HepG2 (cell line): ENCODE measurements around the gene IRF2BPL. TPM values are rescaled to one million over a fixed set of nuclear protein-coding genes. Genes with fewer than 3 reads are reported as not detected.

Experiments
- DR1 ChIP-seq: sonication (generic); formaldehyde crosslinking; IDR thresholded peaks from 2 replicates; pipeline ENCODE4 v1.8.0; 2021; ENCODE audit warnings: mild to moderate bottlenecking, missing genetic modification reagents, inconsistent platforms
- FOSL1 ChIP-seq: sonication (generic); formaldehyde crosslinking; IDR thresholded peaks from 2 replicates; pipeline ENCODE4 v1.9.0; 2021; ENCODE audit warnings: missing genetic modification reagents, borderline replicate concordance
- FOXP1 ChIP-seq, 2 experiments: fragments of 450-650 bp in 1 of 2; IDR thresholded peaks; 2 replicates each; pipeline ENCODE4 v1.6.1; 2017 to 2018; ENCODE audit warnings: antibody characterized with exemption in 1 of 2
- GTF2F1 ChIP-seq: fragments of 150-350 bp; IDR thresholded peaks from 2 replicates; pipeline ENCODE4 v1.6.1; 2014; ENCODE audit warnings: low read length
- JUND ChIP-seq: sonication (generic); formaldehyde crosslinking; IDR thresholded peaks from 2 replicates; pipeline ENCODE4 v1.8.0; 2022; ENCODE audit warnings: mild to moderate bottlenecking, missing genetic modification reagents
- KLF11 ChIP-seq: IDR thresholded peaks from 2 replicates; pipeline ENCODE4 v1.6.1; 2016; ENCODE audit warnings: missing compliant biosample characterization
- NR2F2 ChIP-seq: IDR thresholded peaks from 2 replicates; pipeline ENCODE4 v1.6.1; 2012; ENCODE audit warnings: low read depth, inconsistent platforms, borderline replicate concordance
- ZBTB8A ChIP-seq: sonication (generic); formaldehyde crosslinking; IDR thresholded peaks from 2 replicates; pipeline ENCODE4 v1.4.0; 2020; ENCODE audit warnings: mild to moderate bottlenecking, low read depth, missing genetic modification reagents, borderline replicate concordance
- ZNF121 ChIP-seq: sonication (generic); formaldehyde crosslinking; IDR thresholded peaks from 2 replicates; pipeline ENCODE4 v1.5.0; 2020; ENCODE audit warnings: mild to moderate bottlenecking, missing genetic modification reagents
- ZNF672 ChIP-seq: sonication (generic); formaldehyde crosslinking; IDR thresholded peaks from 2 replicates; pipeline ENCODE4 v1.8.1; 2022; ENCODE audit warnings: missing genetic modification reagents
- ZNF709 ChIP-seq: sonication (generic); formaldehyde crosslinking; IDR thresholded peaks from 2 replicates; pipeline ENCODE4 v1.5.0; 2020; ENCODE audit warnings: mild to moderate bottlenecking, missing genetic modification reagents
- ZNF775 ChIP-seq: sonication (generic); formaldehyde crosslinking; IDR thresholded peaks from 2 replicates; pipeline ENCODE4 v1.4.0; 2020; ENCODE audit warnings: missing genetic modification reagents, mild to moderate bottlenecking, moderate library complexity, borderline replicate concordance
- ZNF782 ChIP-seq: sonication (generic); formaldehyde crosslinking; IDR thresholded peaks from 2 replicates; pipeline ENCODE4 v1.4.0; 2020; ENCODE audit warnings: missing genetic modification reagents, mild to moderate bottlenecking, borderline replicate concordance
- ZZZ3 ChIP-seq: sonication (generic); formaldehyde crosslinking; IDR thresholded peaks from 2 replicates; pipeline ENCODE4 v1.4.0; 2020; ENCODE audit warnings: missing genetic modification reagents, mild to moderate bottlenecking, borderline replicate concordance
- polyA plus RNA-seq, 8 experiments: library from polyadenylated mRNA; depleted of rRNA in 3 of 8; stranded (reverse) in 7 of 8; unstranded in 1 of 8; fragments of >200 nt; fragmentation: Illumina TruSeq in 4 of 8; extraction: Trizol in 4 of 8; gene quantifications; 2 replicates each; pipeline versions ENCODE4 v1.2.1 to v1.2.3, GENCODE V29; 2011 to 2016; ENCODE audit warnings: low read depth in 4 of 8, missing spikeins in 1 of 8, mixed read lengths in 1 of 8; ENCODE audit not compliant: insufficient read depth in 1 of 8
- total RNA-seq, 5 experiments: library from RNA; depleted of rRNA; stranded (reverse); fragments of >200 nt; fragmentation: Illumina TruSeq; extraction: Trizol; gene quantifications; 2 replicates each; pipeline ENCODE4 v1.2.3, GENCODE V29; 2016; ENCODE audit warnings: low read depth in 1 of 5
- TF ChIP-seq, protein P1 (sequence below): sonication (generic); formaldehyde crosslinking; IDR thresholded peaks from 2 replicates; pipeline ENCODE4 v1.5.1; 2020; ENCODE audit warnings: mild to moderate bottlenecking, moderate library complexity, missing genetic modification reagents
- TF ChIP-seq, protein P2 (sequence below): sonication (generic); formaldehyde crosslinking; IDR thresholded peaks from 2 replicates; pipeline ENCODE4 v1.4.0; 2020; ENCODE audit warnings: missing genetic modification reagents
- TF ChIP-seq, protein P3 (sequence below): sonication (generic); formaldehyde crosslinking; IDR thresholded peaks from 2 replicates; pipeline ENCODE4 v1.4.0; 2020; ENCODE audit warnings: missing genetic modification reagents
- TF ChIP-seq, protein P4 (sequence below): sonication (generic); formaldehyde crosslinking; IDR thresholded peaks from 2 replicates; pipeline ENCODE4 v1.4.0; 2020; ENCODE audit warnings: missing genetic modification reagents
- TF ChIP-seq, protein P5 (sequence below): sonication (generic); formaldehyde crosslinking; IDR thresholded peaks from 2 replicates; pipeline ENCODE4 v1.9.0; 2021; ENCODE audit warnings: missing genetic modification reagents, borderline replicate concordance

Gene IRF2BPL
- total and polyA plus RNA-seq, 2 of the 13 experiments (the other 11 are each of a cell fraction or from before 2014, with no cell fraction given): 6.6 to 8.4 TPM

DNA sequence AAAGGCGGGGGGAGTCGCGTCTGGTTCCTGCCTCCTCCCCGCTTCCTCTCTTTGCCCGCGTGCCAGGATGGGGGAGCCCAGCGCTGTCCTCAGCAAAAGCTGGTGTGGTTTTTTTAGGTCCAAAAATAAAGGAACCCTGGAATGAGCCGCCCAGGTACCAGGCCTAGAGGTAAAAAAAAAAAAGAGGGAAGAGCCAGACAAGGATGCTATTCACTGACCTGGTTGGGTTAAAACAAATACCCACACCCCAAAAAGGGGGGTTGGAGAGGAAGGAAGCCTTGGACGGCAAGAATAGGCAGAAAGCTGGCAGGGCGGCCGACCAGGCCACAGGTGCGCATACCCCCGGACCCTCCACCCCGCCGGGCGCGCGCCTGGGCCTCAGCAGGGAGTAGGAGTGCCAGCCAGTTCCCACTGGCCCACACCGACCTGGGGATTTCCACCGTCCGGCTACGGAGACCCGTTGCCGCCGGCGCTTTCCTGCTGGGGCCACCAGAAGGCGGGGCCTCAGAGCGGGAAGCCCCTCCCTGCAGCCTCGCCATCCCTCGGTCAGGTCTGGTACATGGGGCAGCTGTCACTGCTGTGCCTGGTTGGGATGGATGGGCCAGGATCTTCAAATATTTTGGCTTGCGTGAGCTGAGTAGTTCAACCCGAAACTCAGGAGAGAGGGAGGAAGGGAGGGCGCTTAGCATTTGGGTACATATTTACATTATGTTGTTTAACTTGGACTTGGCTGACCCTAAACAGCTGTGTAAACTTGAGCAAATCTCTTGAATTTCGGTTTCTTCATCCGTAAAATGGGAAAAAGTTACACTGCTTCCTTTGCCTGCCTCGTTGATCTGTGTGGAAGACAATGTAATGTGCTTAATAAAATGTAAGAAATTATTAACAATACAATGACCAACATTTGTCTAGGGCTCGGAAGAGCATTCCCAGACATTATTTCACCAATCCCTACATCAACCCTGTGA lies 5.4 kb upstream of the IRF2BPL start (continued):
- TF ChIP-seq, protein P1, sequence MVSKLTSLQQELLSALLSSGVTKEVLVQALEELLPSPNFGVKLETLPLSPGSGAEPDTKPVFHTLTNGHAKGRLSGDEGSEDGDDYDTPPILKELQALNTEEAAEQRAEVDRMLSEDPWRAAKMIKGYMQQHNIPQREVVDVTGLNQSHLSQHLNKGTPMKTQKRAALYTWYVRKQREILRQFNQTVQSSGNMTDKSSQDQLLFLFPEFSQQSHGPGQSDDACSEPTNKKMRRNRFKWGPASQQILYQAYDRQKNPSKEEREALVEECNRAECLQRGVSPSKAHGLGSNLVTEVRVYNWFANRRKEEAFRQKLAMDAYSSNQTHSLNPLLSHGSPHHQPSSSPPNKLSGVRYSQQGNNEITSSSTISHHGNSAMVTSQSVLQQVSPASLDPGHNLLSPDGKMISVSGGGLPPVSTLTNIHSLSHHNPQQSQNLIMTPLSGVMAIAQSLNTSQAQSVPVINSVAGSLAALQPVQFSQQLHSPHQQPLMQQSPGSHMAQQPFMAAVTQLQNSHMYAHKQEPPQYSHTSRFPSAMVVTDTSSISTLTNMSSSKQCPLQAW (CRISPR knock-in tag): 0 out of 2 replicates have a peak, but pooled peaks have one; percentile 27
- no peak for TF ChIP-seq ZZZ3 (CRISPR knock-in tag)
- TF ChIP-seq ZNF121 (CRISPR knock-in tag): peak; percentile 76
- TF ChIP-seq ZNF775 (CRISPR knock-in tag): no peak
- no peak for TF ChIP-seq ZNF672 (CRISPR knock-in tag)
- no peak for TF ChIP-seq GTF2F1
- TF ChIP-seq, protein P2, sequence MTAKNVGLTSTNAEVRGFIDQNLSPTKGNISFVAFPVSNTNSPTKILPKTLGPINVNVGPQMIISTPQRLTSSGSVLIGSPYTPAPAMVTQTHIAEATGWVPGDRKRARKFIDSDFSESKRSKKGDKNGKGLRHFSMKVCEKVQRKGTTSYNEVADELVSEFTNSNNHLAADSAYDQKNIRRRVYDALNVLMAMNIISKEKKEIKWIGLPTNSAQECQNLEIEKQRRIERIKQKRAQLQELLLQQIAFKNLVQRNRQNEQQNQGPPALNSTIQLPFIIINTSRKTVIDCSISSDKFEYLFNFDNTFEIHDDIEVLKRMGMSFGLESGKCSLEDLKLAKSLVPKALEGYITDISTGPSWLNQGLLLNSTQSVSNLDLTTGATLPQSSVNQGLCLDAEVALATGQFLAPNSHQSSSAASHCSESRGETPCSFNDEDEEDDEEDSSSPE (CRISPR knock-in tag): 0 out of 2 replicates have a peak, but pooled peaks have one; percentile 37
- TF ChIP-seq, protein P3, sequence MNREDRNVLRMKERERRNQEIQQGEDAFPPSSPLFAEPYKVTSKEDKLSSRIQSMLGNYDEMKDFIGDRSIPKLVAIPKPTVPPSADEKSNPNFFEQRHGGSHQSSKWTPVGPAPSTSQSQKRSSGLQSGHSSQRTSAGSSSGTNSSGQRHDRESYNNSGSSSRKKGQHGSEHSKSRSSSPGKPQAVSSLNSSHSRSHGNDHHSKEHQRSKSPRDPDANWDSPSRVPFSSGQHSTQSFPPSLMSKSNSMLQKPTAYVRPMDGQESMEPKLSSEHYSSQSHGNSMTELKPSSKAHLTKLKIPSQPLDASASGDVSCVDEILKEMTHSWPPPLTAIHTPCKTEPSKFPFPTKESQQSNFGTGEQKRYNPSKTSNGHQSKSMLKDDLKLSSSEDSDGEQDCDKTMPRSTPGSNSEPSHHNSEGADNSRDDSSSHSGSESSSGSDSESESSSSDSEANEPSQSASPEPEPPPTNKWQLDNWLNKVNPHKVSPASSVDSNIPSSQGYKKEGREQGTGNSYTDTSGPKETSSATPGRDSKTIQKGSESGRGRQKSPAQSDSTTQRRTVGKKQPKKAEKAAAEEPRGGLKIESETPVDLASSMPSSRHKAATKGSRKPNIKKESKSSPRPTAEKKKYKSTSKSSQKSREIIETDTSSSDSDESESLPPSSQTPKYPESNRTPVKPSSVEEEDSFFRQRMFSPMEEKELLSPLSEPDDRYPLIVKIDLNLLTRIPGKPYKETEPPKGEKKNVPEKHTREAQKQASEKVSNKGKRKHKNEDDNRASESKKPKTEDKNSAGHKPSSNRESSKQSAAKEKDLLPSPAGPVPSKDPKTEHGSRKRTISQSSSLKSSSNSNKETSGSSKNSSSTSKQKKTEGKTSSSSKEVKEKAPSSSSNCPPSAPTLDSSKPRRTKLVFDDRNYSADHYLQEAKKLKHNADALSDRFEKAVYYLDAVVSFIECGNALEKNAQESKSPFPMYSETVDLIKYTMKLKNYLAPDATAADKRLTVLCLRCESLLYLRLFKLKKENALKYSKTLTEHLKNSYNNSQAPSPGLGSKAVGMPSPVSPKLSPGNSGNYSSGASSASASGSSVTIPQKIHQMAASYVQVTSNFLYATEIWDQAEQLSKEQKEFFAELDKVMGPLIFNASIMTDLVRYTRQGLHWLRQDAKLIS: no peak
- 0 out of 2 replicates have a peak, but pooled peaks have one; percentile 28 for TF ChIP-seq FOSL1 (CRISPR knock-in tag)
- TF ChIP-seq JUND (CRISPR knock-in tag): no peak
- no peak for TF ChIP-seq KLF11
- TF ChIP-seq ZBTB8A (CRISPR knock-in tag): no peak
- TF ChIP-seq, protein P4, sequence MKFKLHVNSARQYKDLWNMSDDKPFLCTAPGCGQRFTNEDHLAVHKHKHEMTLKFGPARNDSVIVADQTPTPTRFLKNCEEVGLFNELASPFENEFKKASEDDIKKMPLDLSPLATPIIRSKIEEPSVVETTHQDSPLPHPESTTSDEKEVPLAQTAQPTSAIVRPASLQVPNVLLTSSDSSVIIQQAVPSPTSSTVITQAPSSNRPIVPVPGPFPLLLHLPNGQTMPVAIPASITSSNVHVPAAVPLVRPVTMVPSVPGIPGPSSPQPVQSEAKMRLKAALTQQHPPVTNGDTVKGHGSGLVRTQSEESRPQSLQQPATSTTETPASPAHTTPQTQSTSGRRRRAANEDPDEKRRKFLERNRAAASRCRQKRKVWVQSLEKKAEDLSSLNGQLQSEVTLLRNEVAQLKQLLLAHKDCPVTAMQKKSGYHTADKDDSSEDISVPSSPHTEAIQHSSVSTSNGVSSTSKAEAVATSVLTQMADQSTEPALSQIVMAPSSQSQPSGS (CRISPR knock-in tag): peak; percentile 36; the same call in 1 of the 2 replicates
- TF ChIP-seq FOXP1 (IDR thresholded peaks at IDR 0.05): no peak
- peak; percentile 88 for TF ChIP-seq FOXP1 (CRISPR knock-in tag; IDR thresholded peaks at IDR 0.05)
- TF ChIP-seq ZNF782 (CRISPR knock-in tag): no peak
- TF ChIP-seq DR1 (CRISPR knock-in tag): no peak
- TF ChIP-seq NR2F2: peak; percentile 96
- 0 out of 2 replicates have a peak, but pooled peaks have one; percentile 39 for TF ChIP-seq ZNF709
- TF ChIP-seq, protein P5, sequence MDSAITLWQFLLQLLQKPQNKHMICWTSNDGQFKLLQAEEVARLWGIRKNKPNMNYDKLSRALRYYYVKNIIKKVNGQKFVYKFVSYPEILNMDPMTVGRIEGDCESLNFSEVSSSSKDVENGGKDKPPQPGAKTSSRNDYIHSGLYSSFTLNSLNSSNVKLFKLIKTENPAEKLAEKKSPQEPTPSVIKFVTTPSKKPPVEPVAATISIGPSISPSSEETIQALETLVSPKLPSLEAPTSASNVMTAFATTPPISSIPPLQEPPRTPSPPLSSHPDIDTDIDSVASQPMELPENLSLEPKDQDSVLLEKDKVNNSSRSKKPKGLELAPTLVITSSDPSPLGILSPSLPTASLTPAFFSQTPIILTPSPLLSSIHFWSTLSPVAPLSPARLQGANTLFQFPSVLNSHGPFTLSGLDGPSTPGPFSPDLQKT (CRISPR knock-in tag): no peak
